Dedifferentiated amniotic fluid mesenchymal stem cell (primary cell): ENCODE results near the gene CCDC195.
"Not testable (repeated sequence)": the region's sequence is repeated elsewhere in the genome, so short reads cannot be mapped to it uniquely, and the experiment has no call there.

Source experiments
- DNase-seq: peaks from one replicate; pipeline ENCODE4 v3.0.0-alpha.2; 2016; ENCODE audit errors: extremely low spot score

Gene CCDC195

DNA sequence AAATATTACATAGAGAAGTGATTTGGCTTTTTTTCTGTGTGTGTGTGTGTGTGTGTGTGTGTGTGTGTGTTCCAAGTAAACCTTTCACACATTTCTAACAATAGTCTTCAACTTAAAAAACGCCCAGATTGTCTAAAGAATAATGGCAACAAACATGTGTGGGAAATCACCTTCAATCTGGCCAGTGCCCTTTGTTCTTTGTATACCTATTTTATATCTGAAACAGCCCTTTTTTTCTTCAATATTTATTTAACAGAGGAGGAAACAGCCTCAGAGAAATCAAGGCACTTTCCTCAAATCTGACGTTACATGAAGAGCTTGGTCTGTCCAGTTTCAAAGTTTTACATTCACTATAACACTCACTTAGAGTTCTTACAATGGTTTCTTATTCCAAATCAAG is 25.3 kb downstream of the CCDC195 start:
- DNase-seq: no peak

DNA sequence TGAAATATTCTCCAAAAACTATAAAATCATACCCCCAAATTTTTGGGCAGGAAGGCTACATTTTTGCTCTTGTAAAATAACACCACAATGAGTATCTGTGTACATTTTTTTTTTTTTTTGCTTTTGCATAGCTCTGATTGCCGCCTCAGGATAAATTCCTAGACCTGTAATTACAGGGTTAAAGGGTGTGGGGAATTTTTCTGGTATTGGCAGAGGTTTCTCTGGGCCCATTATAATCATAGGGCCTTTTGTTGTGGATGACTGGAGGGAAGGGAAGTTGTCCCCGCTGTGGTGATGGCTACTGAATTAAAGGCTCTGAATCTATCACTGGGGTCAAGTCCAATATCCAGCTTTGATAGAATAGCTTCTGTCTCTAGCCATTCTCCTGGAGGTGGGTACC is 26.6 kb downstream of the CCDC195 start:
- no peak for DNase-seq

DNA sequence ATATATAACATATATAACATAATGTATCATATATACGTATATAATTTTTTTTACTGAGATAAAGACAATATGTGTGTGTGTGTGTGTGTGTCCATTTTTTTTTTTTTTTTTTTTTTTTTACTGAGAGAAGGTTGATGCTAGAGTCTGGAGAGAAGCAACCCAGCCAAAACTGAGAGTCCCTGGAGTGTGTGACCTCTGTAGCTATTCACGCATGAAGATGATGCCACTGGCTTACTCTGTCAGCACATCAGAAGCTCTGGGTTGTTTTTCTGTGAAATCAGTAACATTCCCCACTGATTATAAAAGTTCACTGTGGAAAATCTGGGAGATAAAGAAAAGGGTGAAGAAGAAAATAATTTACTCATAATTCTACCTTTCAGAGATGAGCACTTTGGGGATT is 27.2 kb downstream of the CCDC195 start:
- no peak for DNase-seq

DNA sequence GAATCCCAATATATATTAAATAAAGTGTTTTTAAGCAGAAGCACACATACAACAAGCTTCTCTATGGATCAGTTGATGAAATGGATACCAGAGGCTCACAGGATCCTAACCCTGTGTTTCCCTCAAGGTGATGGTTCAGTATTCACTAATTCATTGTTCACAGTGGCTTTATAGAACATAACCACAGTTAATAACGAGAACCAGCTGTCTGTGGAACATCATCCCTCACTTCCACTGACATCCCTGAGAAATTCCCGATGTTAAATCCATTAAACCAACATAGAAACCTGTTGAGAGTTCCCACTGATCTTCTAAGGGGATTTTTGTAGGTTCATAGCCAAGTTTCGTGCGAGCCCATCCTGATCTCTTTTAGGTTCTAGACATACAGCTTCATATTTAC is 29.0 kb downstream of the CCDC195 start:
- no peak for DNase-seq

DNA sequence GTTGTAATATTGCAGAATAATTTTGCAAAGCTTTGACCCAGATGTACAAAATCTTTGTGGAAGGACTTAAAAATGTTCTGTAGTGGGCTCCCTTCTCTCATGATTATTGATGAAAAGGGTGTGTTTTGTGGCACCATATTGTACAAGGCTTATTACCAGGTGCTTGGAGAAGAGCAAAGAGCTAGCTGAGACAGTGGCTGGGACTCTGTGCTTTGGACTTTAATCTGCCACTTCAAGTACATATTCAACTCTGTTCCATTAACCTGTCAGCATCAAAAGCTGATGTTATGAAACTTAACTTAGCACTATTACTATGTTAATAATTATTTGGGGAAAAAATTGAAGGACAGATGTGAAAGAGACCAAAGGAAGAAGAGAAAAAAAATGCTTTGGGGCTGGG is 31.0 kb downstream of the CCDC195 start:
- DNase-seq: no peak

DNA sequence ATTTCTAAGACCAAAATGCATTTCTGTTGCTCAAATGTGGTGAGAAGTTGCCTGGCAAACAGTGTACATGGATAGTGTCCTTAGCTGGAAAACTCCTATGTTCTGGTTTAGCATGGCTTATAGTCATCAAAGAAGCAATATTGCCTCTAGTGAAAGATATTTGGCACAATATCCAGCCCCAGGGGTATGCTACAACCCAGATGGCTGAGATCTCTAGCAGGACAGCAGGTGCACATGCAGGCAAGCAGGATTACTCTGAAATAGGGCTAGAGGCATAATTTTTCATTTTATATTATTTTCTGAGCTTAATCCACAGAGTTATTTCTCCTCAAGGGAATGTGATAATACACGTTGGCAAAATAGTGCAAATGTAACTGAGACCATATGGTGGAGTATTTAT is 34.0 kb downstream of the CCDC195 start:
- DNase-seq: no peak

DNA sequence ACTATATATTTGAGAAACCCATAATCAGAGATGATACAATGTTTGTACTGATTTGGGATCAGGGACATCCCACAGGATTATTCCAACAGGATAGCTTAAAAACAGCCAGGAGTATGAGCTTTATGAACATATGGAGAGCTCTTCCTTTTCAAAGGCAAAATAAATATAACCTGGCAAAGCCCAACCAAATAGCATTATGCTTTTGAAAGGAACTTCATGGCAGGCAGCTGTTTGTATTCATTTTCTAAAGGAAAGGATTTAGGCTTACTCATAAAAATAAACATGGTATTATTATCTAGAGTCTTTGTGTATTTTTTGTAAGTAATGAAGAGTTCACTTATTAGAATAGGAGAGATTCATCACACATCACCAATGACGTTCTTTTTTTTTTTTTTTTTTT is 44.4 kb downstream of the CCDC195 start:
- no peak for DNase-seq

DNA sequence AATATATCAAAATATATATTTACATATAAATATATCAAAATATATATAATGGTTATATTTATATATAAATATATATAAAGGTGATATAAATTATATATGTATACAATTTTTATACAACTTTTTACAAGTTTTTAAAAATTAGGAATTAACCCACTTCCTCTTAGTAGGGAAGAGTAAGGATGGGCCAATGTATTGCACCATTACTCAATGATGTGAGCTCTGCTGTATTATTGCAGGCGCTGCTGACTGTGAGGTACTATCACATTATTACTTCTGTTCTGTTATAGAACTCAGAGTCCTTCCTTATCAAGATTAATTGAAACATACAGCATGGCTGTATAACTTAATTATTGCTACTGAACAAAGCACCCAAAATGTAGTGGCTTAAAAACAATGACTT is 46.0 kb downstream of the CCDC195 start:
- DNase-seq: no peak

DNA sequence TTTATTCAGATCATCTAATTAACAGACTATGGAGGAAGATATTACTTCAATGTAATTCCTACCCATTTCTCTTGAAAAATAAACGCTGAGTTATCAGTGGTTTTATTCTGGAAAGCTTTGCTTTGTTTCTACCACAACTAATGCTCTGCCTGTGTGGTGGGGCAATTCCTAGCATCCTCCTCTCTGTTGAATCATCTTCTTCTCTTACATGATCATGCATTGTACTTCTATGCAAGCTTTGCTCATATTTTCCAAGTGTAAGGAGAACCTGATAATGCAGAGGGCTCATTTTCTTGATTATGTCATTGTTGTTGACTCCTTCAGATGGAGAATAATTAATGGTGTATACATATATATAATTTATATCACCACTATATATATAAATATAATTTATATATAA is 46.7 kb downstream of the CCDC195 start:
- no peak for DNase-seq

DNA sequence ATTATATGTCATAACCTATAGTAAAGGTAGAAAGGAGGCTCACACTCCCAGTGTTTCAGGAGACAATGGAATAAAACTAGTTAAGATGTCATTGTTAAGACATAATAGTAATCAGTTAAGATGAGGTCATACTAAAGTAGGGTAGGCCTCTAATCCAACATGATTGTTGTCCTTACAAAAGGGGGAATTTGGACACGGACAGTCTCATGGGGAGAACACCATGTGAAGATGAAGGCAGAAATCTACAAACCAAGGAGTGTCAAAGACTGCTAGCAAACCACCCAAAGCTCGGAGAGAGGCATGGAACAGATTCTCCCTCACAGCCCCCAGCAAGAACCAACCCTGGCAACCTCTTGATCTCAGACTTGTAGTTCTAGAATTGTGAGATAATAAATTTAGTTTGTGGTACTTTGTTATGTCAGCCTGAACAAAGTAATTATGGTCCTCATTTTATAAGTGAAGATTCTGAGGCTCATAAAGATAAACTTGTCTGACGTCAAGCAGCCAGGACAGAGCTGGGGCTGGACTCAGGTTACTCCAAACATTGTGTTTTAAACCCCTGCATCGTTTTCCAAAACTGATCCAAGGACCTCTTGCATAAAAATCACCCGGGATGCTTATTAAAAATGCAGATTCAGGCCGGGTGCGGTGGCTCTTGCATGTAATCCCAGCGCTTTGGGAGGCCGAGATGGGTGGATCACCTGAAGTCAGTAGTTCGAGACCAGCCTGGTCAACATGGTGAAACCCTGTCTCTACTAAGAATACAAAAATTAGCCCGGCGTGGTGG is 47.8 kb downstream of the CCDC195 start:
- no peak for DNase-seq

DNA sequence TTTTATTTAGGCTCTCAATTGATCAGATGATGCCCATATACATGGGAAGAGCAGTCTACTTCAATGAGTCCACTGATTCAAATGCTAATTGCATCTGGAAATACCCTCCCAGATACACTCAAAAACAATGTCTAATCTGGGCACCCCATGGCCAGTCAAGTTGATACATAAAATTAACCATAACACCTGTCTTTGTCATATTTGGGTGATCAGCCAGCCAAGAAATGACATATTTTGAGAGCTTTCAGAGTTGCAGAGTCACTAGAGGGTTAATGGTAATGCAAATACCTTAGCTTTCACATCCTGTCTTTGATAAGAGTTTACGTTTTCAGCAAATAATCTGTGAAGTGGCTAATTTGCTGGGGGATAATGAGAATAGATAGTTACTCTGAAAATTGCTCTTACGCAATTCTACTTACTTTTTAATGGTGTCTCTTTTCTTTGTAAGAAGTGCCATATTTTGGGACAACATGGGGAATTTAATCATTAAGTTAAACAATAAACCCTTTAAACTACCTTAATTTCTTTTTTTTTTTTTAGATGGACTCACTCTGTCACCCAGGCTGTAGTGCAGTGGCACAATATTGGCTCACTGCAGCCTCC is 49.1 kb downstream of the CCDC195 start:
- DNase-seq: no peak

DNA sequence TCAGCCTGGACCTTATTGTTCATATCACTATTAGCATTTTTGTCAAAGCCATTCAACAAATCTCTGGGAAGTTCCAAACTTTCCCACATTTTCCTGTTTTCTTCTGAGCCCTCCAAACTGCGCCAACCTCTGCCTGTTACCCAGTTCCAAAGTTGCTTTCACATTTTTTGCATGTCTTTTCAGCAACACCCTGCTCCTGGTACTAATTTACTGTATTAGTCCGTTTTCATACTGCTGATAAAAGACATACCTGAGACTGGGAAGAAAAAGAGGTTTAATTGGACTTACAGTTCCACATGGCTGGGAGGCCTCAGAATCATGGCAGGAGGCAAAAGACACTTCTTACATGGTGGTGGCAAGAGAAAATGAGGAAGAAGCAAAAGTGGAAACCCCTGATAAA is 52.8 kb downstream of the CCDC195 start:
- DNase-seq: not testable (repeated sequence)

DNA sequence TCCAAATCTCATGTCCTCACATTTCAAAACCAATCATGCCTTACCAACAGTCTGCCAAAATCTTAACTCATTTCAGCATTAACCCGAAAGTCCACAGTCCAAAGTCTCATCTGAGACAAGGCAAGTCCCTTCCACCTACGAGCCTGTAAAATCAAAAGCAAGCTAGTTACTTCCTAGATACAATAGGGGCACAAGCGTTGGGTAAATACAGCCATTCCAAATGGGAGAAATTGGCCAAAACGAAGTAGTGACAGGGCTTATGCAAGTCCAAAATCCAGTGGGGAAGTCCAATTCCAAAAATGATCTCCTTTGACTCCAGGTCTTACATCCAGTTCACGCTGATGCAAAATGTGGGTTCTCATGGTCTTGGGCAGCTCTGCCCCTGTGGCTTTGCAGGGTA is 54.5 kb downstream of the CCDC195 start:
- DNase-seq: not testable (repeated sequence)

DNA sequence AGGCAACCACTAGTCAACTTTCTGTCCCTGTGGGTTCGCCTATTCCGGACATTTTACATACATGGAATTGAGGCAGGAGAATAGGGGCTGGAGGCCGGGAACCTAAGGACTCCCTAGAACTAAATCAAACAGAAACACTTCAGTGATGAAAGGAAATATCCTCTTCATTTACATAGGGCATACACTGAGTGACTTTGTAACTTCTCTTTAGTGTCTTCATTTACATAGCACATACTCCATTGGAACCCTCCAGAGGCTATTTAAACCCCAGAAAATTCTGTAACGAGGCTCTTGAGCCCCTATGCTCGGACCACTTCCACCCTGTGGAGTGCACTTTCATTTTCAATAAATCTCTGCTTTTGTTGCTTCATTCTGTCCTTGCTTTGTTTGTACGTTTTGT is 56.5 kb downstream of the CCDC195 start:
- DNase-seq: no peak

DNA sequence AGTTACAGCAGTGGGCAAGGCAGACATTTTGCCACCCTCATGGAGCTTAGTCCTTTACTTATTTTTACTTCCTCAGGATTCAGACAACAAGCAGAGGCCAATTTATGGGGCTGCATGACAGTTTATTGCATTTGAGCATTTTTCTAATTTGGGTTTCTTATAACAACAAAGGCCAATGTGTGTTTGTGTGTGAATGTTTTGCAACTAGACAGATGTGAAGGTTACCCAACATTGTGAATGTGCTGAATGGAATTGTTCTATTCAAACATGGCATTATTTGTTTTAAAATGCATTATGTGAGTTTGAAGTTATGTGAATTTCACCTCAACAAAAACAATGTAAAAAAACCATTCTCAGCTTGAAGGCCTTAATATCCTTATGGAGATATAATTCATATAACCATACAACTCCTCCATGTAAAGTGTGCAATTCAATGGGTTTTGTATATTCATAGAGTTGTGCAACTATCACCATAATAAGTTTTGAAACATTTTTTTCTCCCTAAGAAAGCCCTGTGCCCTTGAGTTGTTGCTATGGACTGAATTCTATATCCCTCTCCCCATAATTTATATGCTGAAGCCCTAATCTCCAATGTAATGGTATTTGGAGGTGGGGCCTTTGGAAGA is 57.3 kb downstream of the CCDC195 start:
- peak; percentile 33 for DNase-seq

DNA sequence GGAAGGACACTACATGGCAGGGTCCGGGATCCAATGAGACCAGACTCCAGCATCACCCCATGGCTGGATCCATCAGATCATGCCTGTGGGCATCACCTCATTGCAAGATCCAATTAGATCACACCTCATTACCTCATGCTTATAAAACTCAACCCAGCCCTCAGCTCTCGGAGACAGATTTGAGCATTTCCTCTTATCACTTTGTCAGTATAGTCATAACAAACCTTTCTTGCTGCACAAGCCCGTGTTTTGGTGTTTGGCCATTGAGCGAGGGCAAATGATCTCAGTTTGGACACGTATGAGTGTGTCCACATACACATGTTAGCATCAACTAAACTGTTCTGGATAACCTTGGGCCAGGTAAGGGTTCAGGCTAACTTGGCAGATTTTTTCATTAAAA is 58.8 kb downstream of the CCDC195 start:
- DNase-seq: no peak

DNA sequence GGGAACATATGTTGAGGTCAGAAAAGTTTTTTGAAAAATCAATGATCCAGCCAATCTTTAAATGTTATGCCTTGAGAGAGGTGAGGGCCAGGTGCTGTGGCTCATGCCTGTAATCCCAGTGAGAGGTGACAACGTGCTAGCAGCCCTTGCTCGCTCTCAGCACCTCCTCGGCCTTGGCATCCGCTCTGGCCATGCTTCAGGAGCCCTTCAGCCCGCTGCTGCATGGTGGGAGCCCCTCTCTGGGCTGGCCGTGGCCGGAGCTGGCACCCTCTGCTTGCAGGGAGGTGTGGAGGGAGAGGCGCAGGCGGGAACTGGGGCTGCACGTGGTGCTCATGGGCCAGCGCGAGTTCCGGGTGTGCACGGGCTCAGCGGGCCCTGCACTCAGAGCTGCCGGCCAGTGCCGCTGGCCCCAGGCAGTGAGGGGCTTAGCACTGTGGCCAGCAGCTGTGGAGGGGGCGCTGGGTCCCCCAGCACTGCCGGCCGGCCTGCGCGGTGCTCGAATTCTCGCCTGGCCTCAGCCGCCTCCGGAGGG is 61.1 kb downstream of the CCDC195 start:
- DNase-seq: no peak
